ENCODE results near the gene PRAME.
A peak's percentile ranks its signal among the peaks of the same experiment; 100 is the strongest.

Gene PRAME

GRCh38 chr22:22579869-22580604 lies 21.0 kb upstream of the PRAME start:
- no peak for DNase-seq (ENCODE audit: low read depth in 4 of 4, low spot score in 1 of 4)

GRCh38 chr22:22578702-22579424 lies 19.8 kb upstream of the PRAME start:
- no peak for DNase-seq (ENCODE audit: low read depth in 4 of 4, low spot score in 1 of 4)

GRCh38 chr22:22576989-22577427 lies 17.9 kb upstream of the PRAME start:
- no peak for DNase-seq (ENCODE audit: low read depth in 4 of 4, low spot score in 1 of 4)

GRCh38 chr22:22576244-22576988 lies 17.4 kb upstream of the PRAME start:
- peak in 2 of 4 experiments; percentile 15 to 20 for DNase-seq (ENCODE audit: low read depth in 4 of 4, low spot score in 1 of 4)

- no peak for DNase-seq (ENCODE audit: low read depth in 4 of 4, low spot score in 1 of 4)
Measured at GRCh38 chr22:22574361-22574760, 15.3 kb upstream of the PRAME start.

GRCh38 chr22:22573047-22573889 lies 14.2 kb upstream of the PRAME start:
- no peak for DNase-seq (ENCODE audit: low read depth in 4 of 4, low spot score in 1 of 4)

- DNase-seq (ENCODE audit: low read depth in 4 of 4, low spot score in 1 of 4), result no peak
Measured at GRCh38 chr22:22571862-22572261, 12.8 kb upstream of the PRAME start.

- no peak for DNase-seq (ENCODE audit: low read depth in 4 of 4, low spot score in 1 of 4)
Measured at GRCh38 chr22:22571429-22571828, 12.4 kb upstream of the PRAME start.

- DNase-seq (ENCODE audit: low read depth in 4 of 4, low spot score in 1 of 4), result no peak
Measured at GRCh38 chr22:22569218-22569617, 10.2 kb upstream of the PRAME start.

- no peak for DNase-seq (ENCODE audit: low read depth in 4 of 4, low spot score in 1 of 4)
Measured at GRCh38 chr22:22565981-22566380, 6.9 kb upstream of the PRAME start.

GRCh38 chr22:22558071-22558971 lies 744 bp downstream of the PRAME start:
- no peak for DNase-seq (ENCODE audit: low read depth in 4 of 4, low spot score in 1 of 4)

- DNase-seq (ENCODE audit: low read depth in 4 of 4, low spot score in 1 of 4), result no peak
Measured at GRCh38 chr22:22556995-22557925, 1.8 kb downstream of the PRAME start.

GRCh38 chr22:22556578-22556977 lies 2.5 kb downstream of the PRAME start:
- DNase-seq (ENCODE audit: low read depth in 4 of 4, low spot score in 1 of 4), result no peak

GRCh38 chr22:22555596-22555995 lies 3.5 kb downstream of the PRAME start:
- DNase-seq (ENCODE audit: low read depth in 4 of 4, low spot score in 1 of 4), result no peak

- DNase-seq (ENCODE audit: low read depth in 4 of 4, low spot score in 1 of 4), result no peak
Measured at GRCh38 chr22:22554587-22555284, 4.3 kb downstream of the PRAME start.

- DNase-seq (ENCODE audit: low read depth in 4 of 4, low spot score in 1 of 4), result no peak
Measured at GRCh38 chr22:22553735-22554586, 5.1 kb downstream of the PRAME start.

GRCh38 chr22:22553141-22553540 lies 5.9 kb downstream of the PRAME start:
- no peak for DNase-seq (ENCODE audit: low read depth in 4 of 4, low spot score in 1 of 4)
